GM23248 (cell line): ENCODE data around the gene SMYD3.

Source experiments
- EZH2 ChIP-seq: fragments of 200-600 bp; sonication (generic); IDR thresholded peaks from 2 replicates; pipeline ENCODE4 v1.6.1; 2018; ENCODE audit warnings: antibody characterized with exemption, mild to moderate bottlenecking; ENCODE audit not compliant: insufficient read depth, poor library complexity, severe bottlenecking
- EZH2phosphoT487 ChIP-seq: fragments of 200-600 bp; sonication (generic); IDR thresholded peaks from 2 replicates; pipeline ENCODE4 v1.6.1; 2018; ENCODE audit warnings: antibody characterized with exemption, moderate library complexity, mild to moderate bottlenecking, low read depth; ENCODE audit not compliant: insufficient read depth

DNA sequence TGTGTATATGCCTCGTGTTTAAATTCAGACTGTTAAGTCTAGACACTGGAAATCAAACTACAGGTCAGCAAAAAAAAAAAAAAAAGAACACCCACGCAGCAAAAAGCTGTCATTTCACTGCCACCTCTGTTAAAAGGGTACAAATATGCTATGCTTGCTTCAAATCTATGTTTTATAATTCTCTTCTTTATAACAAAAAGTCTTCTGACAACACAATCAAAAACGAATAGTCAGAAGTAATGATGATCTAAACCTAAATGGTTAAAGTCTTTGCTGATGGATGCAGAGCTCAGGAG, 438.9 kb downstream of the SMYD3 start:
- TF ChIP-seq EZH2: no peak
- TF ChIP-seq EZH2phosphoT487: no peak
